Trophoblast cell (in vitro differentiated cells and primary cell): ENCODE data around the gene KIAA1143.
A peak's percentile ranks its signal among the peaks of the same experiment; 100 is the strongest.

ENCODE experiments used
- DNase-seq, 2 donors: peaks; one replicate each; pipeline ENCODE4 v3.0.0-alpha.2; 2016
- H2AFZ ChIP-seq: 2 replicates; pipeline ENCODE4 v1.6.1; 2013; ENCODE audit warnings: low read length, moderate library complexity, mild to moderate bottlenecking; ENCODE audit not compliant: insufficient read depth, poor library complexity
- H2AK5ac ChIP-seq: 2 replicates; pipeline ENCODE4 v1.6.1; 2013; ENCODE audit warnings: mild to moderate bottlenecking, low read length
- H2BK120ac ChIP-seq: 2 replicates; pipeline ENCODE4 v1.6.1; 2013; ENCODE audit warnings: low read length, mild to moderate bottlenecking, moderate library complexity; ENCODE audit not compliant: insufficient read depth, poor library complexity
- H2BK12ac ChIP-seq: 2 replicates; pipeline ENCODE4 v1.6.1; 2013; ENCODE audit warnings: mild to moderate bottlenecking, low read length, moderate library complexity
- H2BK5ac ChIP-seq: 2 replicates; pipeline ENCODE4 v1.6.1; 2013; ENCODE audit warnings: low read length, low read depth, moderate library complexity, mild to moderate bottlenecking; ENCODE audit not compliant: poor library complexity
- H3K14ac ChIP-seq: 2 replicates; pipeline ENCODE4 v1.6.1; 2013; ENCODE audit warnings: mild to moderate bottlenecking, low read length
- H3K18ac ChIP-seq: 2 replicates; pipeline ENCODE4 v1.6.1; 2013; ENCODE audit warnings: mild to moderate bottlenecking, low read length
- H3K23ac ChIP-seq: 2 replicates; pipeline ENCODE4 v1.6.1; 2013; ENCODE audit warnings: low read length
- H3K27ac ChIP-seq: 2 replicates; pipeline ENCODE4 v1.5.1; 2013; ENCODE audit warnings: low read depth, mild to moderate bottlenecking, inconsistent platforms, low read length, moderate library complexity
- H3K27me3 ChIP-seq: 2 replicates; pipeline ENCODE4 v1.6.1; 2013; ENCODE audit warnings: inconsistent platforms, mild to moderate bottlenecking, low read length, moderate library complexity; ENCODE audit not compliant: insufficient read depth
- H3K36me3 ChIP-seq, 2 experiments: 1 replicate in 1 of 2; 2 replicates in 1 of 2; pipeline ENCODE4 v1.6.1; 2013; ENCODE audit warnings: low read length in 2 of 2, mild to moderate bottlenecking in 2 of 2, moderate library complexity in 1 of 2; ENCODE audit not compliant: insufficient read depth in 2 of 2, control insufficient read depth in 1 of 2
- H3K4ac ChIP-seq: 2 replicates; pipeline ENCODE4 v1.6.1; 2013; ENCODE audit warnings: low read depth, mild to moderate bottlenecking, low read length, moderate library complexity
- H3K4me1 ChIP-seq, 2 experiments: 1 replicate in 1 of 2; 2 replicates in 1 of 2; pipeline ENCODE4 v1.6.1; 2013; ENCODE audit warnings: low read length in 2 of 2, mild to moderate bottlenecking in 2 of 2, moderate library complexity in 1 of 2; ENCODE audit not compliant: insufficient read depth in 2 of 2, control insufficient read depth in 1 of 2
- H3K4me2 ChIP-seq: 2 replicates; pipeline ENCODE4 v1.6.1; 2013; ENCODE audit warnings: inconsistent platforms, mild to moderate bottlenecking, low read length, moderate library complexity
- H3K4me3 ChIP-seq: 2 replicates; pipeline ENCODE4 v1.5.1; 2013; ENCODE audit warnings: mild to moderate bottlenecking, low read depth, low read length, inconsistent platforms
- H3K79me1 ChIP-seq: one replicate; pipeline ENCODE4 v1.6.1; 2013; ENCODE audit warnings: low read length
- H3K79me2 ChIP-seq: 2 replicates; pipeline ENCODE4 v1.6.1; 2013; ENCODE audit warnings: low read length, mild to moderate bottlenecking; ENCODE audit not compliant: control insufficient read depth, insufficient read depth, poor library complexity
- H3K9ac ChIP-seq: 2 replicates; pipeline ENCODE4 v1.6.1; 2013; ENCODE audit warnings: mild to moderate bottlenecking, low read length
- H3K9me3 ChIP-seq: 2 replicates; pipeline ENCODE4 v1.6.1; 2013; ENCODE audit warnings: low read depth, mild to moderate bottlenecking, control low read depth, inconsistent platforms, low read length; ENCODE audit not compliant: insufficient read depth
- H4K12ac ChIP-seq: 2 replicates; pipeline ENCODE4 v1.6.1; 2013; ENCODE audit warnings: low read depth, mild to moderate bottlenecking, low read length, moderate library complexity
- H4K8ac ChIP-seq: 2 replicates; pipeline ENCODE4 v1.6.1; 2013; ENCODE audit warnings: low read depth, mild to moderate bottlenecking, low read length, moderate library complexity
- H4K91ac ChIP-seq: one replicate; pipeline ENCODE4 v1.6.1; 2013; ENCODE audit warnings: low read depth, mild to moderate bottlenecking, low read length, moderate library complexity
- WGBS: extraction: QIAGEN DNeasy Blood & Tissue Kit; methylation state at CpG from one replicate; pipeline ENCODE4 v1.1.7; 2013; ENCODE audit warnings: missing lambda C conversion rate; ENCODE audit not compliant: insufficient read length, insufficient coverage; ENCODE audit errors: extremely low coverage; 5-methylcytosine and 5-hydroxymethylcytosine counted together

Gene KIAA1143

GRCh38 chr3:44734646-44735168 is 26.7 kb downstream of the KIAA1143 start:
- no peak overlapping the region for H2BK5ac ChIP-seq
- no peak overlapping the region for H2BK120ac ChIP-seq
- no peak overlapping the region for H2AFZ ChIP-seq
- H3K36me3 ChIP-seq = no peaks in the 10 kb centered on the region
- H3K27ac ChIP-seq = no peak overlapping the region
- no peak overlapping the region for H2BK12ac ChIP-seq
- H3K4me2 ChIP-seq = no peak overlapping the region
- DNase-seq = no peak
- peaks cover 2% of the 10 kb centered on the region for H3K9me3 ChIP-seq
- no peak overlapping the region for H3K9ac ChIP-seq
- no peak overlapping the region for H3K14ac ChIP-seq
- no peaks in the 10 kb centered on the region for H3K4me1 ChIP-seq
- no peak overlapping the region for H2AK5ac ChIP-seq
- H3K18ac ChIP-seq = no peak overlapping the region
- no peak overlapping the region for H3K4ac ChIP-seq
- H4K91ac ChIP-seq = no peak overlapping the region
- no peaks in the 10 kb centered on the region for H3K79me2 ChIP-seq
- H4K8ac ChIP-seq = no peak overlapping the region
- H3K79me1 ChIP-seq = no peaks in the 10 kb centered on the region
- H3K27me3 ChIP-seq = no peaks in the 10 kb centered on the region
- no peak overlapping the region for H4K12ac ChIP-seq
- no peak overlapping the region for H3K23ac ChIP-seq
- WGBS = no CpG with 5 or more reads among the region's 3 CpGs
- H3K4me3 ChIP-seq = no peak overlapping the region

DNA sequence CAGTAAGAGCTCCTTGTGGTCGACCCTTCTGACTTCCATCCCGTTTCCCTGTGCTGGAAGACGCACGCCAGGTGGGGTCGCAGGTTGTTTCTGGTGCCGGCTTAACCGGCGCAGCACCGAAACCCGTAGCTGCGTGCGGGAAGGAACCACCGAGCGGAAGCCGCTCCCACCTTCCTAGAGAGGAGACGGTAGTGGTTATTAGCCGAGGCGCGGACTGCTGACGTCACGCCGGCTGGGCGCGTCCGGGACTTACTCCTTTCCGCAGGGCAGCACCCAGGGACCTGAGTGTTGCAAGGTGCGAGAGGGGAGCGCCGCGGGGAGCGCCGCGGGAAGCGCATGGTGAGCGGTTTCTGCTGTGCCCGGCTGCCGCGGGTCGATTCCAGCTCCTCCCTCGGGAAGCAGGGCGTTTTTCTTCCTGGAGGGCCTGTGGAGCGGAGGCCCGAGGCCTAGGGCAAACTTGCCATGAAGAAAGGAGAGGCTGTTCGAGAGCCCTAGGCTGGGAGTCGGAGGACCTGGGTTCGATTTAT is 32.0 kb downstream of the KIAA1143 start, which contains the start of gene ZNF501:
TSS of gene ZNF501 (plus strand) at position 252 of the 527 bp plus-strand sequence. CDS start 4,787 bp downstream, outside the sequence.
- H3K4me2 ChIP-seq = peak within 1 kb of the TSS; percentile 81
- H2AFZ ChIP-seq = peak within 1 kb of the TSS; percentile 93
- H4K91ac ChIP-seq = peak within 1 kb of the TSS; percentile 41
- no peaks in the 10 kb centered on the region for H3K27me3 ChIP-seq
- H3K4me1 ChIP-seq = no peaks in the 10 kb centered on the region
- no peaks in the 10 kb centered on the region for H3K79me2 ChIP-seq
- H4K12ac ChIP-seq = peak within 1 kb of the TSS; percentile 58
- H4K8ac ChIP-seq = peak within 1 kb of the TSS; percentile 92
- no peak within 1 kb of the TSS for H2AK5ac ChIP-seq
- H2BK12ac ChIP-seq = no peak within 1 kb of the TSS
- H3K4ac ChIP-seq = no peak within 1 kb of the TSS
- H3K9me3 ChIP-seq = peaks cover 15% of the 10 kb centered on the region
- H3K14ac ChIP-seq = no peak within 1 kb of the TSS
- H3K9ac ChIP-seq = peak within 1 kb of the TSS; percentile 82
- H2BK5ac ChIP-seq = no peak within 1 kb of the TSS
- peak within 1 kb of the TSS; percentile 76 for H3K4me3 ChIP-seq
- no peaks in the 10 kb centered on the region for H3K36me3 ChIP-seq
- DNase-seq = peak; percentile 91 to 96
- WGBS = no CpG with 5 or more reads among the region's 46 CpGs
- no peak within 1 kb of the TSS for H2BK120ac ChIP-seq
- no peak within 1 kb of the TSS for H3K27ac ChIP-seq
- no peak within 1 kb of the TSS for H3K23ac ChIP-seq
- no peak within 1 kb of the TSS for H3K18ac ChIP-seq
- peaks cover 2% of the 10 kb centered on the region for H3K79me1 ChIP-seq

DNA sequence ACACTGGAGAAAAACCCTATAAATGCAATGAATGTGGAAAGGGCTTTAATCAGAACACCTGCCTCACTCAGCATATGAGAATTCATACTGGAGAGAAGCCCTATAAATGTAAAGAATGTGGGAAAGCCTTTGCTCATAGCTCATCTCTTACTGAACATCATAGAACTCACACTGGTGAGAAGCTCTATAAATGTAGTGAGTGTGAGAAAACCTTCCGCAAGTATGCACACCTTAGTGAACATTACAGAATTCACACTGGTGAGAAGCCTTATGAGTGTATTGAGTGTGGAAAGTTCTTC is 39.4 kb downstream of the KIAA1143 start:
- Histone ChIP-seq H3K79me1 (no peaks in the 10 kb centered on the region), H4K91ac (no peak overlapping the region), H3K4me1 (no peaks in the 10 kb centered on the region), H2BK12ac (no peak overlapping the region), H3K23ac (no peak overlapping the region), H4K12ac (no peak overlapping the region), H3K27ac (no peak overlapping the region), H2AFZ (no peak overlapping the region), H3K4me3 (no peak overlapping the region), H2BK120ac (no peak overlapping the region), H3K9ac (no peak overlapping the region), H2AK5ac (no peak overlapping the region), H3K79me2 (no peaks in the 10 kb centered on the region), H3K27me3 (no peaks in the 10 kb centered on the region), H3K18ac (no peak overlapping the region), H3K9me3 (peaks cover 15% of the 10 kb centered on the region), H3K4ac (no peak overlapping the region), H3K14ac (no peak overlapping the region), H4K8ac (no peak overlapping the region), H3K4me2 (no peak overlapping the region), H3K36me3 (peaks cover 0 to 11% of the 10 kb centered on the region in 2 experiments), H2BK5ac (no peak overlapping the region)
- DNase-seq = no peak
- WGBS = no CpG with 5 or more reads among the region's 1 CpG

GRCh38 chr3:44721231-44722102 is 40.0 kb downstream of the KIAA1143 start:
- Histone ChIP-seq H3K18ac (no peak overlapping the region), H3K4ac (no peak overlapping the region), H2BK12ac (no peak overlapping the region), H3K79me1 (no peaks in the 10 kb centered on the region), H4K91ac (no peak overlapping the region), H3K27ac (no peak overlapping the region), H4K8ac (no peak overlapping the region), H2BK5ac (no peak overlapping the region), H3K36me3 (peaks cover 0 to 11% of the 10 kb centered on the region in 2 experiments), H2AFZ (no peak overlapping the region), H3K9ac (no peak overlapping the region), H3K4me1 (no peaks in the 10 kb centered on the region), H2BK120ac (no peak overlapping the region), H3K14ac (no peak overlapping the region), H3K27me3 (no peaks in the 10 kb centered on the region), H3K23ac (no peak overlapping the region), H4K12ac (no peak overlapping the region), H2AK5ac (no peak overlapping the region), H3K4me2 (no peak overlapping the region), H3K9me3 (peaks cover 15% of the 10 kb centered on the region), H3K4me3 (no peak overlapping the region), H3K79me2 (no peaks in the 10 kb centered on the region)
- WGBS = no CpG with 5 or more reads among the region's 10 CpGs
- DNase-seq = no peak
